Left colon (tissue), 2 donors: Measurements from ENCODE around the gene CLEC11A. TPM values are rescaled to one million over a fixed set of nuclear protein-coding genes. Genes with fewer than 3 reads are reported as not detected.
"Not testable (repeated sequence)": the region's sequence is repeated elsewhere in the genome, so short reads cannot be mapped to it uniquely, and the experiment has no call there.

ENCODE experiments used
- ATAC-seq: fragments of 200-7000 bp; cut with Tn5 transposase; one replicate; pipeline ENCODE4 v1.9.1; 2020; ENCODE audit warnings: mild to moderate bottlenecking, moderate library complexity
- DNase-seq, 2 donors: peaks; one replicate each; pipeline ENCODE4 v3.0.0-alpha.2; 2020
- intact Hi-C, 2 donors: fragments of 100-400 bp; cut with DNase I in 1 of 2; cut with micrococcal nuclease in 1 of 2; formaldehyde crosslinking; loops; one replicate each; pipeline versions ENCODE4 v1.11.2 to v1.14.0; 2022; cut with DNase I, micrococcal nuclease
- total RNA-seq, 2 donors: library from RNA; stranded (reverse); fragmentation: NEBNext Ultra II Directional; extraction: Animal tissue kit (Norgen Biotek cat#: 25700); gene quantifications; one replicate each; pipeline ENCODE4 v1.2.1, GENCODE V29; 2021
- donor health status: DM: no; HTN: no; CAD: no.
- donor health status: DM: yes; HTN: yes; CAD: no.

The CLEC11A gene
- total RNA-seq, 2 donors from 2014 or later, result 2.1 to 5.7 TPM

DNA sequence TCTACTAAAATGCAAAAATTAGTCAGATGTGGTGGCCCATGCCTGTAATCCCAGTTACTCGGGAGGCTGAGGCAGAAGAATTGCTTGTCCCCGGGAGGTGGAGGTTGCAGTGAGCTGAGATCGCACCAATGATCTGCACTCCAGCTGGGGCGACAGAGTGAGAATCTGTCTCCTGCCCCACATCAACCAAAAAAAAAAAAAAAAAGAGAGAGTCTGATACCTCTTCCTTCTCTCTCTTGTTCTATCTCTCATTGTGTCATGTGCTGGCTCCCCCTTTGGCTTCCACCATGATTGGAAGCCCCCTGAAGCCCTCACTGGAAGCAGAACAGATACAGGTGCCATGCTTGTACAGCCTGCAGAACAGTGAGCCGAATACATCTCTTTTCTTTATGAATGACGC lies 20.4 kb downstream of the CLEC11A start:
- ATAC-seq (no peak), DNase-seq (no peak)
- intact Hi-C loops, result no loop called here

DNA sequence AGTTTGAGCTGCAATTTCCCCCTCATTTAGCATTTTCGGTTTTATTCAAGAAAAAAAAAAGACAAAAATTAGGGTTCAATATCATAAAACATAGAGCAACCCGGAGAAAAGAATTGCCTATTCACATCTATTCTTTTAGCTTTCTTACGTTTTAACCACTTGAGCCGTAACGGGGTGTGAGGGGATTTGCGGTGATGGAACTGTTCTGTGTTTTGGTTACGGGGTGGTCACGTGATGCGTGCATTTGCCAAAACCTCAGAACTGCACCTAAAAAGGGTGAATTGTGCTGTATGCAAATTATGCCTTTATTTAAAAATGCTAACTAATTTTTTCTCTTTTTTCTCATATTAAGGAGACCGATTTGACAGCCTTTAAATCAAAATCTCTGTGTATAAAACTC lies 22.1 kb downstream of the CLEC11A start:
- no peak for ATAC-seq
- DNase-seq, result no peak
- intact Hi-C loops, result no loop called here

- intact Hi-C loops, ATAC-seq, DNase-seq: not testable (repeated sequence)
Observed at GRCh38 chr19:50747141-50747540, 24.0 kb downstream of the CLEC11A start.

DNA sequence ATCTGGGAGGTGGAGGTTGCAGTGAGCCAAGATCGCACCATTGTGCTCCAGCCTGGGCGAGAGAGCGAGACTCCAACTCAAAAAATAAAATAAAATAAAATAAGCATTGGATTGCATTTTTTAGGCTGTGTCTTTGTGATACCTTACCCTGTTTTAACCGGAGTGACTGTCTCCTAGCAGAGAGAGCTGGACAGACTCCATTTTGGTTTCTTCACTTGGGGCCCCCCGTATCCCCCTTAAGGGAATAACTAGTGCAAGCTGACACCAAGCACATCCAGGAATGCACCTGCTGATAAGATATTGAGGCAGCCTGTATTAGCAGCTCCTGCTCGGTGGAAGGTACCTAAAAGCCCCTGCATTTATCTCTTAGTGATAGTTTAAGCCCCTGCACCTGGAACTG lies 26.3 kb downstream of the CLEC11A start:
- intact Hi-C loops, result no loop called here
- ATAC-seq (no peak), DNase-seq (no peak)

- no peak for DNase-seq
- no peak for ATAC-seq
- intact Hi-C loops, result no loop called here
Observed at GRCh38 chr19:50750010-50750409, 26.8 kb downstream of the CLEC11A start.

DNA sequence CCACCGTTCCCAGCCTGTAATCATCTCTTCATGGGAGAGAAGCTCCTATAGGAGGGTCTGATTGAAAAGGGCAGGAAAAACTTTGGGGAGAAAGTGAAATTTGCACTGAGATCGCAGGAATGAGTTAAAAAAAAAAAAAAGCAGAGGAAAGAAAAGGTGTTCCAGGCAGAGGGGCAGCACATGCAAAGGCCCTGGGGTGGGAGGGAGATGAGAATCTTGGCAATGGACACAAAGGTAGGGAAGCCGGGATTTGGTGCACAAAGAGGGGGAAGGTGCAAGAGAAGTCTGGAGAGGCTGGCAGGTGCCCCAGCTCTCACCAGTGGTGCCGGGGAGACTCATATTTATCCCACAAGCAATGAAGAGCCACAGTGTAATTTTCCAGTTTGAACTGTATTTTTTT lies 30.7 kb downstream of the CLEC11A start:
- no peak for DNase-seq
- ATAC-seq, result no peak
- intact Hi-C loops, result no loop called here

- ATAC-seq, intact Hi-C loops: not testable (repeated sequence)
Observed at GRCh38 chr19:50756244-50756643, 33.1 kb downstream of the CLEC11A start.

GRCh38 chr19:50757624-50758023 lies 34.5 kb downstream of the CLEC11A start:
- ATAC-seq, intact Hi-C loops, DNase-seq: not testable (repeated sequence)

More at GRCh38 chr19:50756244-50756643, 33.1 kb downstream of the CLEC11A start:
- not testable (repeated sequence) for DNase-seq

- intact Hi-C loops, ATAC-seq, DNase-seq: not testable (repeated sequence)
Observed at GRCh38 chr19:50759076-50759475, 35.9 kb downstream of the CLEC11A start.

- ATAC-seq (no peak), DNase-seq (no peak)
- intact Hi-C loops, result no loop called here
Observed at GRCh38 chr19:50759886-50760285, 36.7 kb downstream of the CLEC11A start.

DNA sequence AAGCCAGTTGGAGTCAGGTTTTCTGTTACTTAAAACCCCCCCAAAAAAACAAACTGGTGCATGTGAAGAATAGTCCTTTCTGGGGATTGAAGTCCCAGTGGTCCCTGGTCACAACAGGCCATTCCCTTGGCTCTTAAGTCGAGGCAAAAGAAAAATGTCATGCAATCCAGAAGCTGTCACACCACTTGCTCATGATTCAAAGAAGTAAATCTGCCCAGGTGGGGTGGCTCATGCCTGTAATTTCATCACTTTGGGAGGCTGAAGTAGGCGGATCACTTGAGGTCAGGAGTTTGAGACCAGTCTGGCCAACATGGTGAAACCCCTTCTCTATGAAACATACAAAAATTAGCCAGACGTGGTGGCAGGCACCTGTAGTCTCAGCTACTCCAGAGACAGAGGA lies 38.3 kb downstream of the CLEC11A start:
- ATAC-seq, DNase-seq, intact Hi-C loops: not testable (repeated sequence)

DNA sequence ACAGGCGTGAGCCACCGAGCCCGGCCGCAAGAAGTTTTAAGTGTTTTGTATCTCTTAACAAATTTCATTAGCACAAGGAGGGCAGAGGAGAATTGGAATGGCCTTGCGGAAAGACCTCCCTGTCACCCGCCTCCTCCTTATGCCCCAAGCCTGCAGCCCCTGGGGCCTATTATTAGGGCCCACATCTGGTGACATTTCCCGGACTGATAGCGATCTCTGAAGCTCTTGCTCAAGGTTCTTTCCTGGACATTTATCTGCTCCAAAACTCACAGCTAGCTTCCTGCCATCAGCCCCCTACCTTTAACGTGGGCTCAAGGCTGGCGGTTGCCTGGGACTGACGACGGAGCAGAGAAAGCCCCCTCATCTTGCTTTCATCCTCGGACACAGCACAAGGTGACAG lies 40.4 kb downstream of the CLEC11A start:
- DNase-seq, ATAC-seq, intact Hi-C loops: not testable (repeated sequence)

DNA sequence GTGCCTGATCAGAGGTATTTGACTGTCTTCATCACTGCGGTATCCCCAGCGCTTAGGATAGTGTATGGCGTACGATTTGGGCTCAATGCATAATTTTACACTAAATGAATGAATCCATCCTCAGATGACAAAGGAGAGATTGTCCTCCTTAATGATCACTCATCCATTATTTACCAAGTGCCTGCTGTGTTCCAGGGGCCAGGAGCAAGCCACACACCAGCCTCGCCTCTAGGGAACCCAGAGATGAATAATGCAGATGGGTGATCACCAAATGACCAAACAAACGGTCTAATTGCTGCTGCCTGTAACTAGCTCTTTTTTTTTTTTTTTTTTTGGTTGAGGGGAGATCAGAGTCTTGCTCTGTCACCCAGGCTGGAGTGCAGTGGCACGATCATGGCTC lies 41.2 kb downstream of the CLEC11A start:
- no peak for DNase-seq
- intact Hi-C loops, result no loop called here

GRCh38 chr19:50766746-50767145 lies 43.6 kb downstream of the CLEC11A start:
- intact Hi-C loops, ATAC-seq, DNase-seq: not testable (repeated sequence)

More for the DNA sequence above, 41.2 kb downstream of the CLEC11A start:
- ATAC-seq, result no peak

DNA sequence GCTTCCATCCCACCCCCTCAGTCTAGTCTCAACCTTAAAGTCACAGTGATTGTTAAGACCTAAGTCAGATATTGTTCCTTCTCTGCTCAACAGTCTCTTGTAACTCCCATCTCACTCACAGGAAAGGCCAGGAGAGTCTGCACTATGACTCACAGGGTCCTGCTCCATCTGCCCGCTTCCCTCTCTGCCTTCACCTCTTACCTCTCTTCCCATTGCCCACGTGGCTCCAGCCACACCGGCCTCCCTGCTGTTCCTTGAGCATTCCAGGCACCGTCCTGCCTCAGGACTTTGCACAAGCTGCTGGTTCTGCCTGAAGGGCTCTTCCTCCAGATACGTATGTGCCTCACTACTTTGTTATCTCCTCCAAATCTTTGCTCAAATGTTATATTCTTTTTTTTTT lies 44.1 kb downstream of the CLEC11A start:
- intact Hi-C loops, DNase-seq, ATAC-seq: not testable (repeated sequence)

GRCh38 chr19:50768277-50768676 lies 45.1 kb downstream of the CLEC11A start:
- ATAC-seq, result no peak
- DNase-seq, result no peak
- intact Hi-C loops, result no loop called here

DNA sequence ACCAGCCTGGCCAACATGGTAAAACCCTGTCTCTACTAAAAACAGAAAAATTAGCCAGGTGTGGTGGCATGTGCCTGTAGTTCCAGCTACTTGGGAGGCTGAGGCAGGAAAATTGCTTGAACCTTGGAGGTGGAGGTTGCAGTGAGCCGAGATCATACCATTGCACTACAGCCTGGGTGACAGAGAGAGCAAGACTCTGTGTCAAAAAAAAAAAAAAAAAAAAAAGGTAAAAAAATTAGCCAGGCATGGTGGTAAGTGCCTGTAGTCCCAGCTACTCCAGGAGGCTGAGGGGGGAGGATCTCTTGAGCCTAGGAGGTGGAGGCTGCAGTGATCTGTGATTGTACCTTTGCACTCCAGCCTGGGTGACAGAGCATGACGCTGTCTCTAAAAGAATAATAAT lies 47.0 kb downstream of the CLEC11A start, which contains the start of gene GPR32:
TSS of gene GPR32 (plus strand) at position 301 of the 400 bp plus-strand sequence. CDS start 137 bp downstream, outside the sequence.
- ATAC-seq, intact Hi-C loops, DNase-seq: not testable (repeated sequence)

- DNase-seq (no peak), ATAC-seq (no peak)
- intact Hi-C loops, result no loop called here
Observed at GRCh38 chr19:50770888-50771287, 47.7 kb downstream of the CLEC11A start.

- intact Hi-C loops, result no loop called here
- no peak for DNase-seq
- no peak for ATAC-seq
Observed at GRCh38 chr19:50772476-50772875, 49.3 kb downstream of the CLEC11A start.

DNA sequence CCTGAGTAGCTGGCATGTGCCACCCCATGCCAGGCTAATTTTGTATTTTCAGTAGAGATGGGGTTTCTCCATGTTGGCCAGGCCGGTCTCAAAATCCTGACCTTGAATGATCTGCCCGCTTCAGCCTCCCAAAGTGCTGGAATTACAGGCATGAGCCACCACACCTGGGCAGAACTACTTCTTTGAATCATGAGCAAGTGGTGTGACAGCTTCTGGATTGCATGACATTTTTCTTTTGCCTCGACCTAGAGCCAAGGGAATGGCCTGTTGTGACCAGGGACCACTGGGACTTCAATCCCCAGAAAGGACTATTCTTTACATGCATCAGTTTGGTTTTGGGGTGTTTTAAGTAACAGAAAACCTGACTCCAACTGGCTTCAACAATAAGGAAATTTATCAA lies 49.7 kb downstream of the CLEC11A start:
- ATAC-seq, intact Hi-C loops, DNase-seq: not testable (repeated sequence)

- ATAC-seq, result not testable (repeated sequence)
Observed at GRCh38 chr19:50773454-50773853, 50.3 kb downstream of the CLEC11A start.

More at GRCh38 chr19:50773454-50773853, 50.3 kb downstream of the CLEC11A start:
- DNase-seq, intact Hi-C loops: not testable (repeated sequence)
